NCI-H748 treated with DMSO at 0.1 percent for 48 hours (cell line): ENCODE measurements around the gene C4orf50.
A peak's percentile ranks its signal among the peaks of the same experiment; 100 is the strongest.

Experiments
- DNase-seq: peaks from one replicate; lab custom pipeline; 2025; lab: John Stamatoyannopoulos, UW

C4orf50 gene

GRCh38 chr4:5943561-5943960 lies 74.7 kb downstream of the C4orf50 start:
- DNase-seq, result no peak

GRCh38 chr4:5942947-5943346 lies 75.3 kb downstream of the C4orf50 start:
- DNase-seq, result no peak

- DNase-seq, result no peak
Observed at GRCh38 chr4:5941601-5942000, 76.6 kb downstream of the C4orf50 start.

- DNase-seq, result peak; percentile 79
Observed at GRCh38 chr4:5940470-5941203, 77.6 kb downstream of the C4orf50 start.

- DNase-seq, result no peak
Observed at GRCh38 chr4:5933996-5934831, 84.0 kb downstream of the C4orf50 start.

- DNase-seq, result peak; percentile 27
Observed at GRCh38 chr4:5933116-5933515, 85.1 kb downstream of the C4orf50 start.

- DNase-seq, result peak; percentile 75
Observed at GRCh38 chr4:5932035-5932568, 86.1 kb downstream of the C4orf50 start.

- DNase-seq, result no peak
Observed at GRCh38 chr4:5931526-5931925, 86.7 kb downstream of the C4orf50 start.

GRCh38 chr4:5930876-5931275 lies 87.4 kb downstream of the C4orf50 start:
- DNase-seq, result no peak

GRCh38 chr4:5930456-5930855 lies 87.8 kb downstream of the C4orf50 start:
- no peak for DNase-seq

- no peak for DNase-seq
Observed at GRCh38 chr4:5928844-5929420, 89.3 kb downstream of the C4orf50 start.

- DNase-seq, result peak; percentile 41
Observed at GRCh38 chr4:5928274-5928673, 90.0 kb downstream of the C4orf50 start.

GRCh38 chr4:5927747-5928146 lies 90.5 kb downstream of the C4orf50 start:
- no peak for DNase-seq

- DNase-seq, result no peak
Observed at GRCh38 chr4:5927116-5927515, 91.1 kb downstream of the C4orf50 start.

- DNase-seq, result no peak
Observed at GRCh38 chr4:5926598-5926997, 91.6 kb downstream of the C4orf50 start.

- no peak for DNase-seq
Observed at GRCh38 chr4:5925419-5926200, 92.6 kb downstream of the C4orf50 start.

- DNase-seq, result no peak
Observed at GRCh38 chr4:5924461-5925125, 93.6 kb downstream of the C4orf50 start.

GRCh38 chr4:5923376-5923775 lies 94.9 kb downstream of the C4orf50 start:
- DNase-seq, result no peak

- DNase-seq, result no peak
Observed at GRCh38 chr4:5922556-5922955, 95.7 kb downstream of the C4orf50 start.

- DNase-seq, result no peak
Observed at GRCh38 chr4:5921981-5922380, 96.2 kb downstream of the C4orf50 start.
